A549 (cell line): ENCODE data around the gene TNS1. TPM values are rescaled to one million over a fixed set of nuclear protein-coding genes. Genes with fewer than 3 reads are reported as not detected.

Source experiments
- ATAC-seq, 2 experiments: fragments of 200-7000 bp in 1 of 2; fragments of >200 bp in 1 of 2; cut with Nextera tagmentation in 1 of 2; cut with Tn5 transposase in 1 of 2; 3 replicates each; pipeline versions ENCODE4 v1.8.0 to v1.9.1; 2018 to 2020; ENCODE audit warnings: mild to moderate bottlenecking in 1 of 2, moderate library complexity in 1 of 2
- CTCF ChIA-PET: fragments of 300-600 bp; sonication (Branson Sonifier 250); formaldehyde crosslinking; extraction: SDS; loops from one replicate; lab custom pipeline; 2021; ENCODE audit warnings: antibody characterized with exemption, inconsistent platforms; lab: Yijun Ruan, JAX
- POLR2A ChIA-PET: fragments of 350-600 bp; formaldehyde crosslinking; extraction: SDS; loops from one replicate; lab custom pipeline; 2021; ENCODE audit warnings: antibody characterized with exemption, inconsistent platforms; lab: Yijun Ruan, JAX
- DNase-seq, 2 experiments: peaks; one replicate each; pipeline versions ENCODE4 v3.0.0 to v3.0.0-alpha.2; 2011 to 2016; ENCODE audit warnings: low read depth in 1 of 2, low spot score in 1 of 2
- FAIRE-seq: peaks from 2 replicates; lab custom pipeline; 2011; peaks lifted over from hg19 to GRCh38; lab: Jason Lieb, UNC
- H3K27ac ChIP-seq, 2 experiments: fragments of >200 bp; sonication (Bioruptor Twin); formaldehyde crosslinking; 3 replicates each; pipeline ENCODE4 v1.5.1; 2016 to 2017
- H3K4me1 ChIP-seq: fragments of >200 bp; sonication (Bioruptor Twin); formaldehyde crosslinking; 3 replicates; pipeline ENCODE4 v1.6.1; 2016
- H3K4me2 ChIP-seq: fragments of >200 bp; sonication (Bioruptor Twin); formaldehyde crosslinking; 3 replicates; pipeline ENCODE4 v1.6.1; 2016
- H3K4me3 ChIP-seq: fragments of >200 bp; sonication (Bioruptor Twin); formaldehyde crosslinking; 3 replicates; pipeline ENCODE4 v1.5.1; 2016
- H3K9me3 ChIP-seq: fragments of >200 bp; sonication (Bioruptor Twin); formaldehyde crosslinking; 3 replicates; pipeline ENCODE4 v1.6.1; 2016
- BHLHE40 ChIP-seq: IDR thresholded peaks from 2 replicates; pipeline ENCODE4 v1.6.1; 2012; ENCODE audit warnings: low read depth, low read length, inconsistent platforms
- CBX2 ChIP-seq: fragments of 200-600 bp; sonication (generic); IDR thresholded peaks from 2 replicates; pipeline ENCODE4 v1.6.1; 2016; ENCODE audit warnings: low read depth, mild to moderate bottlenecking, borderline replicate concordance
- CBX8 ChIP-seq: fragments of 200-600 bp; sonication (generic); IDR thresholded peaks from 2 replicates; pipeline ENCODE4 v1.6.1; 2016
- CHD2 ChIP-seq: fragments of 150-350 bp; IDR thresholded peaks from 2 replicates; pipeline ENCODE4 v1.6.1; 2014; ENCODE audit warnings: low read length; ENCODE audit not compliant: partially characterized antibody
- EP300 ChIP-seq, 2 experiments: fragments of >200 bp; sonication (Bioruptor Twin); formaldehyde crosslinking; IDR thresholded peaks; 2 replicates in 1 of 2; 3 replicates in 1 of 2; pipeline ENCODE4 v1.6.1; 2016 to 2017
- ESRRA ChIP-seq: fragments of 150-350 bp; IDR thresholded peaks from 2 replicates; pipeline ENCODE4 v1.6.1; 2014; ENCODE audit warnings: mild to moderate bottlenecking, low read length, borderline replicate concordance
- FOSL2 ChIP-seq, 2 experiments: fragments of 450-650 bp in 1 of 2; fragments of >200 bp in 1 of 2; sonication (Bioruptor Twin) in 1 of 2; formaldehyde crosslinking; IDR thresholded peaks; 2 replicates each; pipeline versions ENCODE4 v1.5.0 to v1.6.1; 2016 to 2020; ENCODE audit warnings: mild to moderate bottlenecking in 1 of 2, moderate library complexity in 1 of 2
- HOXA7 ChIP-seq: fragments of 250-450 bp; sonication (Bioruptor Pico); IDR thresholded peaks from 2 replicates; pipeline ENCODE4 v1.5.0; 2020; ENCODE audit warnings: mild to moderate bottlenecking, moderate library complexity
- JUN ChIP-seq, 2 experiments: fragments of >200 bp; sonication (Bioruptor Twin); formaldehyde crosslinking; IDR thresholded peaks; 2 replicates in 1 of 2; 3 replicates in 1 of 2; pipeline ENCODE4 v1.6.1; 2016 to 2017
- JUNB ChIP-seq: fragments of >200 bp; sonication (Bioruptor Twin); formaldehyde crosslinking; IDR thresholded peaks from 2 replicates; pipeline ENCODE4 v1.6.1; 2016
- KDM1A ChIP-seq: fragments of 200-600 bp; sonication (generic); IDR thresholded peaks from 2 replicates; pipeline ENCODE4 v1.6.1; 2016; ENCODE audit warnings: low read depth, mild to moderate bottlenecking
- MAZ ChIP-seq: fragments of 150-350 bp; IDR thresholded peaks from 2 replicates; pipeline ENCODE4 v1.6.1; 2014; ENCODE audit warnings: antibody characterized with exemption, low read depth, low read length, borderline replicate concordance
- NPAS2 ChIP-seq: fragments of 250-450 bp; sonication (Bioruptor Pico); IDR thresholded peaks from 2 replicates; pipeline ENCODE4 v1.8.0; 2022; ENCODE audit warnings: mild to moderate bottlenecking, moderate library complexity, borderline replicate concordance
- RNF2 ChIP-seq: fragments of 200-600 bp; sonication (generic); IDR thresholded peaks from 2 replicates; pipeline ENCODE4 v1.6.1; 2016; ENCODE audit warnings: low read depth, mild to moderate bottlenecking, antibody characterized with exemption, moderate library complexity, borderline replicate concordance
- SMC3 ChIP-seq: fragments of >200 bp; sonication (Bioruptor Twin); formaldehyde crosslinking; IDR thresholded peaks from 3 replicates; pipeline ENCODE4 v1.6.1; 2018; ENCODE audit warnings: inconsistent platforms
- WGBS: methylation state at CpG from one replicate; pipeline ENCODE4 v1.1.6; 2017; ENCODE audit errors: missing lambda C conversion rate; 5-methylcytosine and 5-hydroxymethylcytosine counted together
- polyA plus RNA-seq, 4 experiments: library from polyadenylated mRNA; depleted of rRNA in 3 of 4; stranded (reverse); fragments of >200 nt; fragmentation: RNase III in 1 of 4; extraction: RNeasy Plus Mini Kit Qiagen cat#74134 plus additional on column Dnase treatment in 1 of 4; gene quantifications; 2 replicates in 3 of 4; 3 replicates in 1 of 4; pipeline ENCODE4 v1.2.3, GENCODE V29; 2011 to 2017
- TF ChIP-seq, protein P1 (sequence below): fragments of 200-600 bp; sonication (generic); IDR thresholded peaks from 2 replicates; pipeline ENCODE4 v1.6.1; 2016; ENCODE audit warnings: antibody characterized with exemption, mild to moderate bottlenecking, moderate library complexity
- TF ChIP-seq, protein P2 (sequence below): fragments of 150-350 bp; IDR thresholded peaks from 2 replicates; pipeline ENCODE4 v1.6.1; 2014; ENCODE audit warnings: low read depth, mild to moderate bottlenecking, low read length

TNS1 gene
- polyA plus RNA-seq, 2 of the 4 experiments (the other 2 are of a cell fraction) = 4.9 to 10.6 TPM

DNA sequence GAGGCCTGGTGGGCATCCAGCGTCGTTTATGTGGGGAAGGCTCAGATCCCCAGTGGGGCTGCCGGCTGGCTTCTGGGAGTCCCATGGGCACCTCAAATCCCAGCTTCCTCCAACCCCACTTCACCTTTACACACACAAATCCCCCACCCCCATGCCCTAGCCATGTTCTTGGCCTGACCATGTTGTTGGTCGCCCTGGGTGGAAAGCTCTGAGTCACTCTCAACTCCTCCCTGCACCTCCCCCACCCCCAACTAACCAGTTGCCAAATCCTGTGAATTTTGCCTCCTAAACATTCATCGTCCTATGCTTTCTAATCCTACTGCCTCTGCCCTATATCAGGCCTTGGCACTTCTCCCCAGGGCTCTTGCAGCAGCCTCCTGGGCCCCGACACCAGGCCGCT is 6.4 kb downstream of the TNS1 start:
- H3K4me2 ChIP-seq = peak overlapping the region; percentile 56

DNA sequence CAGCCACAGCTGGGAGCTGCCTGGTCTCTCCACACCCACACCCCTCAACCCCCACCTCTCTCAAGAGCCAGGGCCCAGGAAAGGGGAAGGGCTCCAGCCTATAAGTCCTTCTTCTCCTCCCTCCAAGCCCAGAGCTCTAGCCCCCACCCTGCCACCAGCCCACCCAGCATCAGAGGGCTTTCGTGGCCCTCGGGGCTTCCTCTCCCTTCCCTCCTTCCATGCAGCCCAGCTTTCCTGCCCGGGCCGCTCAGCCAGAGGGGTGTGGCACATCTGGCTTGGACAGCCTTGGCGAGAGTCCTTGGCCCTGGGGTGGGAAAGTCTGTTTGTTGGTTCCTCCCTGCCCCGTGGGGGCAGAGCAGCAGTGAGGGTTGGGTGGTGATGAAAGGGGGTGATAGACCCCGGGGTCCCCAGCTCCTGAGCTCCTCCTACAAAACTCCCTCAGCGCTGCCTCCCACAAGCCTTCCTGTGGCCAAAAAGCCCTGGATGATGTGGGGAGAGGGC is 7.0 kb downstream of the TNS1 start:
- CTCF ChIA-PET = interaction anchor here (0.6 to 14.1 kb wide), 10 partner anchors 8 to 1526 kb away, joined by 3 to 282 read pairs (median 4); no protein-coding TSS in a partner anchor
- Histone ChIP-seq H3K4me2 (peak overlapping the region; percentile 56), H3K4me3 (no peak overlapping the region), H3K27ac (peak overlapping the region; percentile 80 to 86), H3K9me3 (no peaks in the 10 kb centered on the region), H3K4me1 (peaks cover 58% of the 10 kb centered on the region)
- WGBS = 39% methylated on average over 4 of the region's 8 CpGs
- FAIRE-seq (no peak), DNase-seq (no peak), ATAC-seq (peak in 1 of 2 experiments; percentile 12; a peak in 3 of 6 replicates)
- no peak for TF ChIP-seq CHD2
- no peak for TF ChIP-seq MAZ
- no peak for TF ChIP-seq NPAS2 (CRISPR knock-in tag)
- TF ChIP-seq RNF2 = no peak
- no peak for TF ChIP-seq KDM1A
- no peak for TF ChIP-seq SMC3
- TF ChIP-seq, protein P1, sequence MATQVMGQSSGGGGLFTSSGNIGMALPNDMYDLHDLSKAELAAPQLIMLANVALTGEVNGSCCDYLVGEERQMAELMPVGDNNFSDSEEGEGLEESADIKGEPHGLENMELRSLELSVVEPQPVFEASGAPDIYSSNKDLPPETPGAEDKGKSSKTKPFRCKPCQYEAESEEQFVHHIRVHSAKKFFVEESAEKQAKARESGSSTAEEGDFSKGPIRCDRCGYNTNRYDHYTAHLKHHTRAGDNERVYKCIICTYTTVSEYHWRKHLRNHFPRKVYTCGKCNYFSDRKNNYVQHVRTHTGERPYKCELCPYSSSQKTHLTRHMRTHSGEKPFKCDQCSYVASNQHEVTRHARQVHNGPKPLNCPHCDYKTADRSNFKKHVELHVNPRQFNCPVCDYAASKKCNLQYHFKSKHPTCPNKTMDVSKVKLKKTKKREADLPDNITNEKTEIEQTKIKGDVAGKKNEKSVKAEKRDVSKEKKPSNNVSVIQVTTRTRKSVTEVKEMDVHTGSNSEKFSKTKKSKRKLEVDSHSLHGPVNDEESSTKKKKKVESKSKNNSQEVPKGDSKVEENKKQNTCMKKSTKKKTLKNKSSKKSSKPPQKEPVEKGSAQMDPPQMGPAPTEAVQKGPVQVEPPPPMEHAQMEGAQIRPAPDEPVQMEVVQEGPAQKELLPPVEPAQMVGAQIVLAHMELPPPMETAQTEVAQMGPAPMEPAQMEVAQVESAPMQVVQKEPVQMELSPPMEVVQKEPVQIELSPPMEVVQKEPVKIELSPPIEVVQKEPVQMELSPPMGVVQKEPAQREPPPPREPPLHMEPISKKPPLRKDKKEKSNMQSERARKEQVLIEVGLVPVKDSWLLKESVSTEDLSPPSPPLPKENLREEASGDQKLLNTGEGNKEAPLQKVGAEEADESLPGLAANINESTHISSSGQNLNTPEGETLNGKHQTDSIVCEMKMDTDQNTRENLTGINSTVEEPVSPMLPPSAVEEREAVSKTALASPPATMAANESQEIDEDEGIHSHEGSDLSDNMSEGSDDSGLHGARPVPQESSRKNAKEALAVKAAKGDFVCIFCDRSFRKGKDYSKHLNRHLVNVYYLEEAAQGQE = no peak
- TF ChIP-seq CBX8 = no peak
- POLR2A ChIA-PET = no interaction called here

More for the DNA sequence above, 6.4 kb downstream of the TNS1 start:
- 0 out of 5 replicates have a peak, but pooled peaks of 1 of the 2 experiments have one; percentile 17 for TF ChIP-seq EP300 (IDR thresholded peaks at IDR 0.05)
- no peak for TF ChIP-seq KDM1A
- TF ChIP-seq RNF2 = no peak
- no peak for TF ChIP-seq JUNB
- no peak for TF ChIP-seq HOXA7 (CRISPR knock-in tag)
- TF ChIP-seq, protein P2, sequence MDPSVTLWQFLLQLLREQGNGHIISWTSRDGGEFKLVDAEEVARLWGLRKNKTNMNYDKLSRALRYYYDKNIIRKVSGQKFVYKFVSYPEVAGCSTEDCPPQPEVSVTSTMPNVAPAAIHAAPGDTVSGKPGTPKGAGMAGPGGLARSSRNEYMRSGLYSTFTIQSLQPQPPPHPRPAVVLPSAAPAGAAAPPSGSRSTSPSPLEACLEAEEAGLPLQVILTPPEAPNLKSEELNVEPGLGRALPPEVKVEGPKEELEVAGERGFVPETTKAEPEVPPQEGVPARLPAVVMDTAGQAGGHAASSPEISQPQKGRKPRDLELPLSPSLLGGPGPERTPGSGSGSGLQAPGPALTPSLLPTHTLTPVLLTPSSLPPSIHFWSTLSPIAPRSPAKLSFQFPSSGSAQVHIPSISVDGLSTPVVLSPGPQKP = no peak
- TF ChIP-seq ESRRA = no peak
- TF ChIP-seq FOSL2 (IDR thresholded peaks at IDR 0.05) = peak; percentile 43; the same call in 1 of the 2 replicates
- TF ChIP-seq FOSL2 (CRISPR knock-in tag; IDR thresholded peaks at IDR 0.05) = no peak
- TF ChIP-seq SMC3 = no peak; the same call in 2 of the 3 replicates
- TF ChIP-seq BHLHE40 = no peak
- no peak for FAIRE-seq
- H3K4me1 ChIP-seq = peaks cover 58% of the 10 kb centered on the region
- no peak overlapping the region for H3K4me3 ChIP-seq
- 65% methylated on average over 7 of the region's 7 CpGs for WGBS
- ChIA-PET CTCF (interaction anchor here (0.6 to 14.1 kb wide), 6 partner anchors 9 to 1526 kb away, joined by 3 to 282 read pairs (median 6); no protein-coding TSS in a partner anchor), POLR2A (no interaction called here)
- H3K9me3 ChIP-seq = no peaks in the 10 kb centered on the region
- ATAC-seq = peak; percentile 32 to 38; a peak in 4 of 6 replicates
- peak overlapping the region; percentile 80 to 86 for H3K27ac ChIP-seq
- peak in 1 of 2 experiments; percentile 41 for DNase-seq

DNA sequence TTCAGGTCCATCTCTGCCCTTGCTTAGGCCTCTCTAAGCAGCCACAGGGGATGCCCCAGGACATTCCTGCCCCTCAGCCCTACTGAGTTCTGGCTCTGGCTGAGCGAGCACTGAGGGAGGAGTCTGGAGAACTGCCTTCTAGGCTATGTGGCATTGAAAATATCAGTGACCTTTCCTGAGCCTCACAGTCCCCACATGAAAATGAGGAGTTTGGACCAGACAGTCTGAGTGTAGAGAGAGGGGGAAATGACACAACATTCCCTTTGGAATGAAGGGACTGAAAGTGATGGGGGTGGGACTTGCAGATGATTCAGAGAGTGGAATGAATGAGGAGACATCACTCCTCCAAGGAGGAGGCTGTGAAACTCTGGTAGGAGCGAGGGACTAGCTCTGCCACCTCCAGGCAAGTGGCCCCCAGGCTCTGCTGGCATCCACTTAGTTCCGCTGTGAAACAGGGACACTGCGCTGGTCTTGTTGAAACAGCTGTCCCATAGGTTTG is 8.0 kb downstream of the TNS1 start:
- H3K4me1 ChIP-seq = peaks cover 56% of the 10 kb centered on the region
- H3K4me2 ChIP-seq = peak overlapping the region; percentile 56
- ChIA-PET POLR2A (no interaction called here), CTCF (interaction anchor here (0.8 to 14.1 kb wide), 21 partner anchors 7 to 206 kb away, joined by 3 to 282 read pairs (median 6); partner anchors contain the start of gene TNS1)
- no peaks in the 10 kb centered on the region for H3K9me3 ChIP-seq
- peak overlapping the region; percentile 80 to 86 for H3K27ac ChIP-seq
- no peak overlapping the region for H3K4me3 ChIP-seq
- ATAC-seq = peak; percentile 39 to 67; a peak in 4 of 6 replicates
- FAIRE-seq = no peak
- peak in 1 of 2 experiments; percentile 33 for DNase-seq
- no peak for TF ChIP-seq CBX2
- peak in 1 of 2 experiments; percentile 25; a peak in 1 of 5 replicates for TF ChIP-seq JUN (IDR thresholded peaks at IDR 0.05)
- no peak for TF ChIP-seq JUNB
- TF ChIP-seq, all 56 proteins: peak for 1
- WGBS = 74% methylated on average over 4 of the region's 4 CpGs
